Lower lobe of right lung (tissue), 2 donors: Measurements from ENCODE around the gene ULBP1. TPM values are rescaled to one million over a fixed set of nuclear protein-coding genes. Genes with fewer than 3 reads are reported as not detected.
"Not testable (repeated sequence)": the region's sequence is repeated elsewhere in the genome, so short reads cannot be mapped to it uniquely, and the experiment has no call there.

Experiments used
- ATAC-seq, 2 donors: fragments of 200-7000 bp; cut with Tn5 transposase; one replicate each; pipeline ENCODE4 v1.9.1; 2020 to 2022; ENCODE audit warnings: mild to moderate bottlenecking in 2 of 2, moderate library complexity in 2 of 2
- DNase-seq: peaks from one replicate; pipeline ENCODE4 v3.0.0-alpha.2; 2020
- H3K27ac ChIP-seq: fragments of 200-600 bp; one replicate; pipeline ENCODE4 v1.8.0; 2022
- H3K27me3 ChIP-seq: fragments of 200-600 bp; one replicate; pipeline ENCODE4 v1.8.0; 2022; ENCODE audit warnings: low read depth
- H3K36me3 ChIP-seq: fragments of 200-600 bp; one replicate; pipeline ENCODE4 v1.8.0; 2022; ENCODE audit warnings: mild to moderate bottlenecking
- H3K4me1 ChIP-seq: fragments of 200-600 bp; one replicate; pipeline ENCODE4 v1.8.0; 2022
- H3K4me3 ChIP-seq: fragments of 200-600 bp; one replicate; pipeline ENCODE4 v1.8.0; 2022; ENCODE audit warnings: mild to moderate bottlenecking
- H3K9me3 ChIP-seq: fragments of 200-600 bp; one replicate; pipeline ENCODE4 v1.8.0; 2022
- intact Hi-C: fragments of 100-400 bp; cut with DNase I; formaldehyde crosslinking; loops from one replicate; pipeline ENCODE4 v1.11.0; 2022
- total RNA-seq: library from RNA; stranded (reverse); fragmentation: NEBNext Ultra II Directional; extraction: Animal tissue kit (Norgen Biotek cat#: 25700); gene quantifications from one replicate; pipeline ENCODE4 v1.2.1, GENCODE V29; 2021
- TF ChIP-seq, protein P1 (sequence below): fragments of 200-600 bp; IDR thresholded peaks from one replicate; pipeline ENCODE4 v1.8.0; 2022; ENCODE audit warnings: antibody characterized with exemption, mild to moderate bottlenecking
- donor health status: DM: no; HTN: yes; CAD: no; lungs with severe emphysema.

ULBP1 gene
- total RNA-seq, 1 donor from 2014 or later, result 2.0 TPM

DNA sequence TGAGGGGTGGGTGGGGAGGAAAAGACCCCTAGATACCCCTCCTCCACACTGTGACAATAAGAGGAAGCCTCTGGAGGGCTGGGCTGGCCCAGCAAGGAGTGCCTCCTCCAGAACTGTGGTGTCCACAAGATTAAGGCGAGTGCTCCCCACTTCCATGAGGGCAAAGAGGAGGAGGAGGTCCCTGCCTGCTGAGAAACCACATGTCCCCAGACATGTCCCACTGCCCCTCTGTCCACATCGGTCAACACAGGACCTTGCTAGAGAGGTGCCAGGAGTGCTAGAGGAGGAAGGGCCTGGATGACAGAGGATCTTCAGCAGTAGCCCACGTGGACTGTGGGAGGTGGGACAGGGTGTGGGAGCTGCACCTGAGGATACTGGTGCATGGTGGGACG is 43.9 kb upstream of the ULBP1 start:
- no peak for ATAC-seq
- H3K36me3 ChIP-seq, result no peaks in the 10 kb centered on the region
- H3K27me3 ChIP-seq, result peaks cover 6% of the 10 kb centered on the region
- no peak overlapping the region for H3K27ac ChIP-seq
- H3K4me3 ChIP-seq, result no peak overlapping the region
- no peaks in the 10 kb centered on the region for H3K9me3 ChIP-seq
- TF ChIP-seq, protein P1, sequence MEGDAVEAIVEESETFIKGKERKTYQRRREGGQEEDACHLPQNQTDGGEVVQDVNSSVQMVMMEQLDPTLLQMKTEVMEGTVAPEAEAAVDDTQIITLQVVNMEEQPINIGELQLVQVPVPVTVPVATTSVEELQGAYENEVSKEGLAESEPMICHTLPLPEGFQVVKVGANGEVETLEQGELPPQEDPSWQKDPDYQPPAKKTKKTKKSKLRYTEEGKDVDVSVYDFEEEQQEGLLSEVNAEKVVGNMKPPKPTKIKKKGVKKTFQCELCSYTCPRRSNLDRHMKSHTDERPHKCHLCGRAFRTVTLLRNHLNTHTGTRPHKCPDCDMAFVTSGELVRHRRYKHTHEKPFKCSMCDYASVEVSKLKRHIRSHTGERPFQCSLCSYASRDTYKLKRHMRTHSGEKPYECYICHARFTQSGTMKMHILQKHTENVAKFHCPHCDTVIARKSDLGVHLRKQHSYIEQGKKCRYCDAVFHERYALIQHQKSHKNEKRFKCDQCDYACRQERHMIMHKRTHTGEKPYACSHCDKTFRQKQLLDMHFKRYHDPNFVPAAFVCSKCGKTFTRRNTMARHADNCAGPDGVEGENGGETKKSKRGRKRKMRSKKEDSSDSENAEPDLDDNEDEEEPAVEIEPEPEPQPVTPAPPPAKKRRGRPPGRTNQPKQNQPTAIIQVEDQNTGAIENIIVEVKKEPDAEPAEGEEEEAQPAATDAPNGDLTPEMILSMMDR, result no peak
- intact Hi-C loops, result loop anchor here (10.0 kb wide), 1 partner anchor 85 kb away; no protein-coding TSS in a partner anchor
- H3K4me1 ChIP-seq, result peaks cover 13% of the 10 kb centered on the region
- DNase-seq, result no peak

DNA sequence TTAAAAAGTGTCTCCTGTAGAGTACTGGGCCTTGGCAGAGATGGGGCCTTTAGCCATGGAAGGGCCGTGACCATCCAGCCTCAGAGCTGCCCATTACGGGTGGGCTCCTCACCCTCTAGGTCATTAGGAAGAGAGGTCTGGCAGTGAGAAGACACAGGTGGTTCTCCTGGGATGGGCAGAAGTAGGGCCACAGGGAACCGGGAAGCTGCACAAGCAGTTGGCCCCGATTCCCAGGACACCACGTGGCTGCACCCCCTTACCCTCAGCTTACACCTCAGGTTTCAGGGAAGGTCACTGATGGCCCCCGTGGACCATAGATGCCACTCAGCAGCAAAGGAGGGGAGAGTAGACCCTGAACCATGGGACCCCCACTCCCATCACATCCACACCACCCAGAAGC is 42.4 kb upstream of the ULBP1 start:
- intact Hi-C loops, result loop anchor here (10.0 kb wide), 1 partner anchor 87 kb away; no protein-coding TSS in a partner anchor
- Histone ChIP-seq H3K27me3 (peaks cover 9% of the 10 kb centered on the region), H3K4me1 (peaks cover 22% of the 10 kb centered on the region), H3K27ac (no peak overlapping the region), H3K4me3 (no peak overlapping the region), H3K36me3 (no peaks in the 10 kb centered on the region), H3K9me3 (no peaks in the 10 kb centered on the region)
- TF ChIP-seq, protein P1, result no peak
- ATAC-seq, result no peak
- no peak for DNase-seq

DNA sequence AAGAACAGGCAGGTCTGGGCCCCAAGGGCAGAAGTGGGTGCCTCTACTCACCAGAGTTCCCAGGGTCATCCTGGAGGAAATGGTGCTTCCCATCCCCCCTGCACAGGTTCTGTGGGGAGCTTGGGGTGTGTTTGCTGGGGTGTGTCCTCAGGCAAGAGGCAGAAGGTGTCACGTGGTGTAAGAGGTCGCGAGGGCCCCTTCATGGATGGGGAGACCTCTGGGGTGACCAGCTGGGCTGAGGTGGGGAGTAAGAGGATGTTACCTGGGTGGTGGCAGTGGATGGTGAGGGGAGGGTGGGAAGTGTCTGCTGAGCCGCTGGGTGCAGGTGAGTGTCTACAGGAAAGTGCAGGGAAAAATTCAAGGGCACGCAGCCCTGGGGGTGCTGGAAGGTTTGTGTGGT is 41.7 kb upstream of the ULBP1 start:
- H3K9me3 ChIP-seq, ATAC-seq, H3K27ac ChIP-seq, DNase-seq, H3K27me3 ChIP-seq, H3K36me3 ChIP-seq: not testable (repeated sequence)
- intact Hi-C loops, result loop anchor here (10.0 kb wide), 1 partner anchor 87 kb away; no protein-coding TSS in a partner anchor
- Histone ChIP-seq H3K4me3 (peak overlapping the region; percentile 61), H3K4me1 (peaks cover 22% of the 10 kb centered on the region)

DNA sequence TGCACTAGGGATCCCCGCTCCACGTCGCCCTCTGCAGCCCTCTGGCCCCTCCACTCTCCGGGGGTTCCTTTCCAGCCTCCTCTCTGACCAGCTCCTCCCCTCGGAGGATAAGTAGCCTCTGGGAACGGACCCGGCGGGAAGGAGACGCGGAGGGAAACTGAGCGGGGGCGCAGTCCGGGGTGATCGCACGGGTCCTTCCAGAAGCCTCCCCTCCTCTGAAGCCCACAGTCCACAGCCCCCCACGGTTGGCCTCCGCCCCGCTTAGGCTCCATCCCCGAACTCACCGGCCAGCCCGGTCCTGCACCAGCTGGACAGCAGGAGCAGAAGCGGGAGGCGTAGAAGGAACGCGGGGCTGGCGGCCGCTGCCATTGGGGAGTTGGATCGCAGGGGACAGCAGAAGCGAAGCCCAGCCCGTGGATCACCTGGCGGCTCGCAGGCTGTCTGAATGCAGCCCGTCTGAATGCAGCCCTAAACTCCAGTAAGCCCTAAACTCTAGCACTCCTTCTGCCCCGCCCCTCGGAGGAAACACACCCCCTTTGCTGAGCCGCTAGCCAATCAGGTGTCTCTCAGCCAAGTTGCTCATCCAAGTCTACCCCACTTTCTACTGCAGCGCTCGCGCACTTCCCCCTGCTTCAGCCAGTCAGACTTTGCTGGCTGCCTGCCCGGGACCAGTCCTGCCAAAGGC is 41.0 kb upstream of the ULBP1 start, which contains the start of gene RAET1G:
Gene RAET1G (minus strand): TSS at position 480 of the 685 bp plus-strand sequence. CDS start 111 bp downstream, at position 369.
- intact Hi-C loops, result loop anchor here (10.0 kb wide), 1 partner anchor 88 kb away; no protein-coding TSS in a partner anchor
- Histone ChIP-seq H3K27ac (no peak within 1 kb of the TSS), H3K4me1 (peaks cover 22% of the 10 kb centered on the region), H3K9me3 (no peaks in the 10 kb centered on the region), H3K36me3 (no peaks in the 10 kb centered on the region), H3K4me3 (peak within 1 kb of the TSS; percentile 61), H3K27me3 (peaks cover 9% of the 10 kb centered on the region)
- TF ChIP-seq, protein P1, result no peak
- peak; percentile 90 for DNase-seq
- ATAC-seq, result peak; percentile 88 to 92

DNA sequence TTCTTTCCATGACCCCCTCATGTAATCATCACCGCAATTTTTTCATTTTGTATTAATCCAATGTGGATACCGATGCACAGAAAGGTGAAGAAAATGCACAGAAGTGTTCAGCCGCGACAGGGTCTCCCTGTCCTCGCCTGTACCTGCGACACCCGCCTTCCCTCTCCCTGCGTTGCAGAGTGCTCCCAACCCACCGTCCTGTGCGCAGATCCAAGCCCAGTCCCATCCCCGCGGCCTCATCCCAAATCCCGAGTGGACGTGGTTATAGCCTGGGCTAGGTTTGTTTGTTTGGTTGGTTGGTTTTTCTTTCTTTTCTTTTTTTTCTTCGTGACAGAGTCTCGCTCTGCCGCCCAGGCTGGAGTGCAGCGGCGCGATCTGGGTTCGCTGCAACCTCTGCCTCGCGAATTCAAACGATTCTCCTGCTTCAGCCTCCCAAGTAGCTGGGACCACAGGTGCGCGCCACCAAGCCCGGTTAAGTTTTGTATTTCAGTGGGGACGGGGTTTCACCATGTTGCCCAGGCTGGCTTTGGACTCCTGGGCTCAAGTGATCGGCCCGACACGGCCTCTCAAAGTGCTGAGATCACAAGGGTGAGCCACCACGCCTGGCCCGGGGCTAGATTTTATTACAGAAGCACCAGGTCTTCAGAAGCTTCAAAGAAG is 40.3 kb upstream of the ULBP1 start:
- no peaks in the 10 kb centered on the region for H3K36me3 ChIP-seq
- H3K27ac ChIP-seq, result no peak overlapping the region
- intact Hi-C loops, result loop anchor here (10.0 kb wide), 1 partner anchor 89 kb away; no protein-coding TSS in a partner anchor
- DNase-seq (no peak), ATAC-seq (peak; percentile 2 to 4)
- H3K9me3 ChIP-seq, result no peaks in the 10 kb centered on the region
- peaks cover 22% of the 10 kb centered on the region for H3K4me1 ChIP-seq
- H3K4me3 ChIP-seq, result peak overlapping the region; percentile 61
- H3K27me3 ChIP-seq, result peaks cover 9% of the 10 kb centered on the region
- TF ChIP-seq, protein P1, result no peak
